ENCODE results near the gene PSORS1C2.

DNA sequence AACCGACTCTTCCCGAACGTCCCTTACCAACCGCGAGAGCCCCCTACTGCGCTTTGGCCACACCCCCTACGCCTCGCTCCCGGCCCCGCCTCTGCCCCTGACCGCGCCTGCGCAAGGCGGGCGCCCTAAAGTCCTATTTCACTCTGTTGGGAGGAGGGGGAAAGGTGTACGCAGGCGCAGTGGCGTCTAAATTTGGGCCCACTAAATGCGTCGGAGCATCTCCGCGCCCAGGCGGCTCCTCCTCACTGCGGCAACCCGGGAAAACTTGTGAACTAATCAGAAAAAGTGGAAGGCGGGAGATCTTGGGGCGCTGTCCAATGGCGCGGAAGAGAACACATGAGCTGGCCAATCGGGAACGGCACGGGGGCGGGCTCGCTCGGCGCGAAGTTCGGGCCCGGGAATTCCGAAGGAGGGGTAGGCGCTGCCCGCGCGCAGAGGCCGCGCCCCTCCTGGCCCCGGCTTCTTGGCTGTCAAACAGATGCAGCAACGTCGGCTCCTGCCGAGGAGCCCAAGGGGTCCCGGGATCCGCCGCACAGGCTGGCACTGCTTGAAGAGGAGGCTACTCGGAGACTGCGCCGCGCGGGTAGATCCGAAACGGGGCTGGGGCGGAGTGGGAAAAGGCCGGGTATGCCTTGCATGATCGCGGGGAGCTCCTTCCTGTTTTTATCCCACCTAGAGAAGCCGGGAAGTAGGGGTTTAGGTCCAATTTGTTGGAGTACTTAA is 19.4 kb upstream of the PSORS1C2 start, which contains the start of gene TCF19:
- TF ChIP-seq, protein P1, sequence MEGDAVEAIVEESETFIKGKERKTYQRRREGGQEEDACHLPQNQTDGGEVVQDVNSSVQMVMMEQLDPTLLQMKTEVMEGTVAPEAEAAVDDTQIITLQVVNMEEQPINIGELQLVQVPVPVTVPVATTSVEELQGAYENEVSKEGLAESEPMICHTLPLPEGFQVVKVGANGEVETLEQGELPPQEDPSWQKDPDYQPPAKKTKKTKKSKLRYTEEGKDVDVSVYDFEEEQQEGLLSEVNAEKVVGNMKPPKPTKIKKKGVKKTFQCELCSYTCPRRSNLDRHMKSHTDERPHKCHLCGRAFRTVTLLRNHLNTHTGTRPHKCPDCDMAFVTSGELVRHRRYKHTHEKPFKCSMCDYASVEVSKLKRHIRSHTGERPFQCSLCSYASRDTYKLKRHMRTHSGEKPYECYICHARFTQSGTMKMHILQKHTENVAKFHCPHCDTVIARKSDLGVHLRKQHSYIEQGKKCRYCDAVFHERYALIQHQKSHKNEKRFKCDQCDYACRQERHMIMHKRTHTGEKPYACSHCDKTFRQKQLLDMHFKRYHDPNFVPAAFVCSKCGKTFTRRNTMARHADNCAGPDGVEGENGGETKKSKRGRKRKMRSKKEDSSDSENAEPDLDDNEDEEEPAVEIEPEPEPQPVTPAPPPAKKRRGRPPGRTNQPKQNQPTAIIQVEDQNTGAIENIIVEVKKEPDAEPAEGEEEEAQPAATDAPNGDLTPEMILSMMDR (IDR thresholded peaks at IDR 0.05) = no peak
- TF ChIP-seq POLR2AphosphoS5 (IDR thresholded peaks at IDR 0.05; ENCODE audit: insufficient read depth in 1 of 2, low read depth in 1 of 2) = peak; percentile 87 to 96
- no peak for TF ChIP-seq POLR2A (IDR thresholded peaks at IDR 0.05)

All from vagina (tissue), 2 donors.